HepG2 (cell line): ENCODE data around the gene MRPS31. TPM values are rescaled to one million over a fixed set of nuclear protein-coding genes. Genes with fewer than 3 reads are reported as not detected.

ENCODE experiments used
- ATAC-seq: fragments of 200-7000 bp; cut with Tn5 transposase; 3 replicates; pipeline ENCODE4 v1.9.1; 2020; ENCODE audit warnings: mild to moderate bottlenecking, moderate library complexity
- BruUV-seq: library from RNA; stranded (reverse); fragments of 400-500 nt; replicated peaks from 2 replicates; lab custom pipeline; 2021; lab: Mats Ljungman, UMichigan
- CTCF ChIA-PET: fragments of 300-600 bp; formaldehyde crosslinking; extraction: SDS; loops from one replicate; lab custom pipeline; 2021; ENCODE audit warnings: low total read pairs, inconsistent platforms, low intra/inter-chr PET ratio; lab: Yijun Ruan, JAX
- POLR2A ChIA-PET: fragments of 350-600 bp; sonication (Branson Sonifier 250); formaldehyde crosslinking; loops from one replicate; lab custom pipeline; 2020; ENCODE audit warnings: antibody characterized with exemption, inconsistent platforms; lab: Yijun Ruan, JAX
- DNase-seq: peaks from one replicate; pipeline ENCODE4 v3.0.0-alpha.2; 2015; ENCODE audit warnings: low spot score
- FAIRE-seq: peaks from 3 replicates; lab custom pipeline; 2011; peaks lifted over from hg19 to GRCh38; lab: Jason Lieb, UNC
- H2AFZ ChIP-seq: one replicate; pipeline ENCODE4 v1.6.1; 2011; ENCODE audit warnings: low read length, inconsistent platforms
- H3K27ac ChIP-seq: fragments of 300-600 bp; 3 replicates; pipeline ENCODE4 v1.8.0; 2011; ENCODE audit warnings: mixed run types, mild to moderate bottlenecking, mixed read lengths, low read length, inconsistent platforms; ENCODE audit not compliant: insufficient read depth; ENCODE audit errors: extremely low read length
- H3K27me3 ChIP-seq, 2 experiments: fragments of 200-600 bp in 1 of 2; 2 replicates in 1 of 2; 3 replicates in 1 of 2; pipeline versions ENCODE4 v1.6.0 to v1.8.0; 2011; ENCODE audit warnings: low read length in 2 of 2, mild to moderate bottlenecking in 2 of 2, moderate library complexity in 2 of 2, inconsistent platforms in 1 of 2; ENCODE audit not compliant: insufficient read depth in 2 of 2, control insufficient read depth in 1 of 2
- H3K36me3 ChIP-seq, 2 experiments: fragments of 200-600 bp in 1 of 2; replicated peaks in 1 of 2; 2 replicates in 1 of 2; 3 replicates in 1 of 2; pipeline versions ENCODE4 v1.5.1 to v1.8.0; 2011; ENCODE audit warnings: low read length in 2 of 2, inconsistent platforms in 1 of 2; ENCODE audit not compliant: insufficient read depth in 2 of 2, control insufficient read depth in 1 of 2
- H3K4me1 ChIP-seq: 2 replicates; pipeline ENCODE4 v1.5.1; 2012; ENCODE audit warnings: low read length, inconsistent platforms; ENCODE audit not compliant: insufficient read depth
- H3K4me2 ChIP-seq: 2 replicates; pipeline ENCODE4 v1.6.0; 2011; ENCODE audit warnings: low read depth, low read length, inconsistent platforms
- H3K4me3 ChIP-seq, 3 experiments: fragments of 200-600 bp in 1 of 3; sonication (generic), shearing (Covaris generic) in 1 of 3; replicated peaks in 1 of 3; 2 replicates each; pipeline ENCODE4 v1.5.1; 2011 to 2016; ENCODE audit warnings: low read length in 3 of 3, inconsistent platforms in 2 of 3, low read depth in 2 of 3, mild to moderate bottlenecking in 2 of 3, control low read depth in 1 of 3, mixed read lengths in 1 of 3; ENCODE audit not compliant: insufficient read depth in 1 of 3
- H3K79me2 ChIP-seq: one replicate; pipeline ENCODE4 v1.6.1; 2011; ENCODE audit warnings: low read length, inconsistent platforms; ENCODE audit not compliant: insufficient read depth
- H3K9ac ChIP-seq: 2 replicates; pipeline ENCODE4 v1.6.0; 2011; ENCODE audit warnings: mild to moderate bottlenecking, low read depth, low read length, inconsistent platforms; ENCODE audit not compliant: insufficient read depth
- H3K9me3 ChIP-seq: 2 replicates; pipeline ENCODE4 v1.5.1; 2012; ENCODE audit warnings: mild to moderate bottlenecking, low read length
- H4K20me1 ChIP-seq: 2 replicates; pipeline ENCODE4 v1.6.0; 2011; ENCODE audit warnings: inconsistent platforms, mild to moderate bottlenecking, low read length, moderate library complexity; ENCODE audit not compliant: insufficient read depth
- CREB1 ChIP-seq, 2 experiments: fragments of 450-650 bp in 1 of 2; IDR thresholded peaks; 2 replicates each; pipeline ENCODE4 v1.6.1; 2016 to 2017; ENCODE audit warnings: control low read depth in 1 of 2, mild to moderate bottlenecking in 1 of 2, missing compliant biosample characterization in 1 of 2, missing genetic modification characterization in 1 of 2
- GLI4 ChIP-seq: sonication (generic); formaldehyde crosslinking; IDR thresholded peaks from 2 replicates; pipeline ENCODE4 v1.5.1; 2020; ENCODE audit warnings: missing genetic modification reagents, mild to moderate bottlenecking, moderate library complexity, borderline replicate concordance
- HOXA3 ChIP-seq: sonication (generic); formaldehyde crosslinking; IDR thresholded peaks from 2 replicates; pipeline ENCODE4 v1.5.0; 2020; ENCODE audit warnings: missing genetic modification reagents
- KLF13 ChIP-seq: sonication (generic); formaldehyde crosslinking; IDR thresholded peaks from 2 replicates; pipeline ENCODE4 v1.4.0; 2020; ENCODE audit warnings: mild to moderate bottlenecking, missing genetic modification reagents
- REXO4 ChIP-seq: sonication (generic); formaldehyde crosslinking; IDR thresholded peaks from 2 replicates; pipeline ENCODE4 v1.8.0; 2022; ENCODE audit warnings: missing genetic modification reagents, mild to moderate bottlenecking, borderline replicate concordance
- SIX4 ChIP-seq: sonication (generic); formaldehyde crosslinking; IDR thresholded peaks from 2 replicates; pipeline ENCODE4 v1.4.0; 2020; ENCODE audit warnings: missing genetic modification reagents
- TAF15 ChIP-seq: fragments of 200-400 bp; formaldehyde crosslinking; IDR thresholded peaks from one replicate; pipeline ENCODE4 v1.6.1; 2018; ENCODE audit warnings: mild to moderate bottlenecking, low read depth, low read length; ENCODE audit not compliant: poor library complexity, severe bottlenecking
- U2AF1 ChIP-seq: fragments of 200-400 bp; formaldehyde crosslinking; optimal IDR thresholded peaks from 2 replicates; pipeline ENCODE3; 2017; ENCODE audit warnings: mild to moderate bottlenecking, low read depth, low read length
- ZNF441 ChIP-seq: sonication (generic); formaldehyde crosslinking; IDR thresholded peaks from 2 replicates; pipeline ENCODE4 v1.7.0; 2021; ENCODE audit warnings: missing genetic modification reagents, borderline replicate concordance
- ZNF646 ChIP-seq: sonication (generic); formaldehyde crosslinking; IDR thresholded peaks from 2 replicates; pipeline ENCODE4 v1.9.0; 2021; ENCODE audit warnings: mild to moderate bottlenecking, missing genetic modification reagents
- WGBS: methylation state at CpG from one replicate; pipeline ENCODE4 v1.1.6; 2017; ENCODE audit warnings: low lambda C conversion rate; 5-methylcytosine and 5-hydroxymethylcytosine counted together
- in situ Hi-C: cut with HindIII; loops from 2 replicates; pipeline ENCODE4 v1.10.0; 2017; ENCODE audit warnings: low pct_unique_long_range_greater_than_20kb; ENCODE audit not compliant: extremely low pct_ligation_motif_present
- intact Hi-C: fragments of 100-400 bp; cut with micrococcal nuclease; formaldehyde crosslinking; loops from one replicate; pipeline ENCODE4 v1.10.0; 2022; ENCODE audit not compliant: unreplicated experiment
- polyA plus RNA-seq, 8 experiments: library from polyadenylated mRNA; depleted of rRNA in 3 of 8; stranded (reverse) in 7 of 8; unstranded in 1 of 8; fragments of >200 nt; fragmentation: Illumina TruSeq in 4 of 8; extraction: Trizol in 4 of 8; gene quantifications; 2 replicates each; pipeline versions ENCODE4 v1.2.1 to v1.2.3, GENCODE V29; 2011 to 2016; ENCODE audit warnings: low read depth in 4 of 8, missing spikeins in 1 of 8, mixed read lengths in 1 of 8; ENCODE audit not compliant: insufficient read depth in 1 of 8
- total RNA-seq, 5 experiments: library from RNA; depleted of rRNA; stranded (reverse); fragments of >200 nt; fragmentation: Illumina TruSeq; extraction: Trizol; gene quantifications; 2 replicates each; pipeline ENCODE4 v1.2.3, GENCODE V29; 2016; ENCODE audit warnings: low read depth in 1 of 5

MRPS31 gene
- total and polyA plus RNA-seq, 2 of the 13 experiments (the other 11 are each of a cell fraction or from before 2014, with no cell fraction given): 23.7 to 34.1 TPM

DNA sequence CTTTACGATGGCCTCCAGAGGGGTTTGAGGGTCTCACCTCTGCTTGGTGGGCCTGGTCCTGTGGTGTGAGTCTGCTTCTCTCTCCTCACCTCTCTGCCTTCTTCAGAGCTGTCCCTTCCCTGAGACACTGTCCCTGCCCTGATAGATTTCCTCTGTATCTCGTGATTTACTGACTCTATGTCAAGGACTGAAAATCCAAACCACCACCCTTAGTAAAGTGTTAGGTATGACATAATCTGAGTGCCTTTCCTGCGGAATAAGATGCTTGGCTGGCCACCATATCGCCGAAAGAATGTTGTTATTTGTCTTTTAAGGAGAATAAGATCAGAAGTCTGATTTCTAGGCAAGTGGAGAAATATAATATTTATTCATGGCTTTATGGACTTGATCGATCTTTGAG is 25.7 kb upstream of the MRPS31 start:
- DNase-seq (no peak), ATAC-seq (no peak), FAIRE-seq (no peak)
- H2AFZ ChIP-seq: no peak overlapping the region
- no peak overlapping the region for H3K27ac ChIP-seq
- no TSS peak for BruUV-seq
- H3K9me3 ChIP-seq: no peaks in the 10 kb centered on the region
- no peaks in the 10 kb centered on the region for H4K20me1 ChIP-seq
- ChIA-PET CTCF (no interaction called here), POLR2A (interaction anchor here (6.4 kb wide), 1 partner anchor 9 kb away, joined by 65 read pairs; the partner anchor contains the start of gene SLC25A15)
- WGBS: 96% methylated on average over 6 of the region's 6 CpGs
- intact Hi-C loops (no loop called here), in situ Hi-C loops (no loop called here)
- H3K27me3 ChIP-seq: no peaks in the 10 kb centered on the region
- TF ChIP-seq TAF15 (no peak), KLF13 (CRISPR knock-in tag) (no peak), SIX4 (CRISPR knock-in tag) (no peak), ZNF441 (CRISPR knock-in tag) (no peak), REXO4 (CRISPR knock-in tag) (no peak), CREB1 (IDR thresholded peaks at IDR 0.05) (no peak), CREB1 (CRISPR knock-in tag; IDR thresholded peaks at IDR 0.05) (no peak)
- H3K36me3 ChIP-seq: peaks cover 25 to 59% of the 10 kb centered on the region in 2 experiments
- H3K79me2 ChIP-seq: peaks cover 26% of the 10 kb centered on the region
- no peak overlapping the region for H3K4me2 ChIP-seq
- no peak overlapping the region for H3K4me3 ChIP-seq
- H3K4me1 ChIP-seq: peaks cover 57% of the 10 kb centered on the region
- no peak overlapping the region for H3K9ac ChIP-seq

- DNase-seq (no peak), ATAC-seq (peak; percentile 52), FAIRE-seq (no peak)
- no peaks in the 10 kb centered on the region for H3K9me3 ChIP-seq
- H3K4me2 ChIP-seq: no peak overlapping the region
- H3K4me1 ChIP-seq: peaks cover 56% of the 10 kb centered on the region
- WGBS: 88% methylated on average over 10 of the region's 13 CpGs
- intact Hi-C loops (no loop called here), in situ Hi-C loops (no loop called here)
- H3K4me3 ChIP-seq: no peak overlapping the region
- H3K36me3 ChIP-seq: peaks cover 20 to 47% of the 10 kb centered on the region in 2 experiments
- H3K27ac ChIP-seq: peak overlapping the region; percentile 37
- no peak overlapping the region for H2AFZ ChIP-seq
- no peak overlapping the region for H3K9ac ChIP-seq
- H4K20me1 ChIP-seq: no peaks in the 10 kb centered on the region
- BruUV-seq: no TSS peak
- ChIA-PET POLR2A (no interaction called here), CTCF (no interaction called here)
- H3K79me2 ChIP-seq: peaks cover 42% of the 10 kb centered on the region
- no peaks in the 10 kb centered on the region; a peak in 1 of 5 replicates for H3K27me3 ChIP-seq
- no peak for TF ChIP-seq U2AF1
- TF ChIP-seq GLI4 (CRISPR knock-in tag): no peak
- 0 out of 2 replicates have a peak, but pooled peaks have one; percentile 12 for TF ChIP-seq HOXA3 (CRISPR knock-in tag)
- no peak for TF ChIP-seq ZNF646 (CRISPR knock-in tag)
Observed at GRCh38 chr13:40794414-40795368, 23.7 kb upstream of the MRPS31 start.
